K562 (cell line): ENCODE measurements around the gene PPM1E. TPM values are rescaled to one million over a fixed set of nuclear protein-coding genes. Genes with fewer than 3 reads are reported as not detected.

Source experiments
- BACH1 ChIP-seq: fragments of 200-800 bp; sonication (Bioruptor generic); IDR thresholded peaks from 2 replicates; pipeline ENCODE4 v1.6.1; 2016; ENCODE audit warnings: missing genetic modification characterization, missing compliant biosample characterization
- BRF2 ChIP-seq: IDR thresholded peaks from 3 replicates; pipeline ENCODE4 v1.6.1; 2011; ENCODE audit warnings: borderline replicate concordance, mild to moderate bottlenecking; ENCODE audit not compliant: insufficient read length, insufficient read depth
- CC2D1A ChIP-seq: fragments of 450-650 bp; IDR thresholded peaks from 2 replicates; pipeline ENCODE4 v1.6.1; 2017; ENCODE audit warnings: mild to moderate bottlenecking
- CCNT2 ChIP-seq: IDR thresholded peaks from 2 replicates; pipeline ENCODE4 v1.6.1; 2011; ENCODE audit warnings: borderline replicate concordance, low read depth, mild to moderate bottlenecking, moderate library complexity, mixed read lengths, low read length; ENCODE audit not compliant: insufficient read length; ENCODE audit errors: extremely low read depth
- EP300 ChIP-seq: IDR thresholded peaks from 2 replicates; pipeline ENCODE4 v1.6.1; 2012; ENCODE audit warnings: low read length, improper control_type of control experiment
- HIVEP1 ChIP-seq: fragments of 250-450 bp; sonication (Bioruptor Pico); IDR thresholded peaks from 2 replicates; pipeline ENCODE4 v1.4.0; 2020; ENCODE audit warnings: mild to moderate bottlenecking
- HMBOX1 ChIP-seq: sonication (generic); IDR thresholded peaks from 2 replicates; pipeline ENCODE4 v1.6.1; 2016
- HMGN3 ChIP-seq: IDR thresholded peaks from 2 replicates; pipeline ENCODE4 v1.6.1; 2011; ENCODE audit warnings: borderline replicate concordance, low read depth, mild to moderate bottlenecking, mixed read lengths, low read length; ENCODE audit not compliant: insufficient read length; ENCODE audit errors: extremely low read depth
- JUNB ChIP-seq: fragments of 450-650 bp; formaldehyde crosslinking; conservative IDR thresholded peaks from 2 replicates; pipeline ENCODE4 v1.4.0; 2020; ENCODE audit warnings: mild to moderate bottlenecking
- KLF6 ChIP-seq: fragments of 250-450 bp; sonication (Bioruptor Pico); IDR thresholded peaks from 2 replicates; pipeline ENCODE4 v1.4.0; 2020; ENCODE audit warnings: mild to moderate bottlenecking, moderate library complexity, borderline replicate concordance
- MEF2D ChIP-seq: conservative IDR thresholded peaks from 2 replicates; pipeline ENCODE4 v1.6.1; 2016; ENCODE audit warnings: low read depth, missing genetic modification characterization, missing compliant biosample characterization
- NR2C1 ChIP-seq, 2 experiments: fragments of 450-650 bp; IDR thresholded peaks; 2 replicates each; pipeline ENCODE4 v1.6.1; 2017; ENCODE audit warnings: mild to moderate bottlenecking in 2 of 2, antibody characterized with exemption in 1 of 2, inconsistent platforms in 1 of 2, missing compliant biosample characterization in 1 of 2, missing genetic modification characterization in 1 of 2
- RAD21 ChIP-seq, 2 experiments: fragments of 250-450 bp in 1 of 2; fragments of 450-650 bp in 1 of 2; sonication (Bioruptor Pico) in 1 of 2; formaldehyde crosslinking in 1 of 2; IDR thresholded peaks in 1 of 2; conservative IDR thresholded peaks in 1 of 2; 2 replicates each; pipeline versions ENCODE4 v1.4.0 to v1.8.0; 2020 to 2022; ENCODE audit warnings: mild to moderate bottlenecking in 2 of 2, moderate library complexity in 1 of 2
- RBM34 ChIP-seq: fragments of 200-400 bp; formaldehyde crosslinking; IDR thresholded peaks from 2 replicates; pipeline ENCODE4 v1.6.1; 2018; ENCODE audit warnings: low read length, borderline replicate concordance; ENCODE audit not compliant: insufficient read depth
- SMAD1 ChIP-seq: fragments of 150-350 bp; IDR thresholded peaks from 2 replicates; pipeline ENCODE4 v1.6.1; 2014; ENCODE audit warnings: low read length, low read depth; ENCODE audit not compliant: partially characterized antibody
- SMAD3 ChIP-seq: fragments of 450-650 bp; formaldehyde crosslinking; conservative IDR thresholded peaks from 2 replicates; pipeline ENCODE4 v1.4.0; 2020; ENCODE audit warnings: mild to moderate bottlenecking
- SMAD4 ChIP-seq: fragments of 250-450 bp; sonication (Bioruptor Pico); conservative IDR thresholded peaks from 2 replicates; pipeline ENCODE4 v1.8.0; 2021; ENCODE audit warnings: inconsistent platforms, mild to moderate bottlenecking, moderate library complexity
- TCF7L2 ChIP-seq: fragments of 150-350 bp; IDR thresholded peaks from 2 replicates; pipeline ENCODE4 v1.6.1; 2016; ENCODE audit warnings: low read depth, mild to moderate bottlenecking, low read length, moderate library complexity
- TSC22D4 ChIP-seq: fragments of 450-650 bp; IDR thresholded peaks from 2 replicates; pipeline ENCODE4 v1.6.1; 2016; ENCODE audit warnings: missing genetic modification characterization, missing biosample characterization, control low read depth
- U2AF1 ChIP-seq: fragments of 200-400 bp; formaldehyde crosslinking; optimal IDR thresholded peaks from 2 replicates; pipeline ENCODE3; 2017; ENCODE audit warnings: mild to moderate bottlenecking, low read depth, low read length, moderate library complexity
- ZNF239 ChIP-seq: fragments of 250-450 bp; sonication (Bioruptor Pico); IDR thresholded peaks from 2 replicates; pipeline ENCODE4 v1.4.0; 2020; ENCODE audit warnings: mild to moderate bottlenecking
- ZNF395 ChIP-seq: fragments of 200-800 bp; sonication (Bioruptor generic); IDR thresholded peaks from 2 replicates; pipeline ENCODE4 v1.6.1; 2017; ENCODE audit warnings: missing genetic modification characterization, missing compliant biosample characterization
- ZNF57 ChIP-seq: fragments of 450-650 bp; formaldehyde crosslinking; IDR thresholded peaks from 2 replicates; pipeline ENCODE4 v1.4.0; 2020; ENCODE audit warnings: mild to moderate bottlenecking, moderate library complexity
- ZNF584 ChIP-seq: fragments of 200-800 bp; sonication (Bioruptor generic); IDR thresholded peaks from 2 replicates; pipeline ENCODE4 v1.6.1; 2016; ENCODE audit warnings: low read depth, mild to moderate bottlenecking, missing genetic modification characterization, missing compliant biosample characterization
- polyA plus RNA-seq, 8 experiments: library from polyadenylated mRNA; depleted of rRNA in 4 of 8; stranded (reverse) in 5 of 8; unstranded in 3 of 8; fragments of >200 nt; fragmentation: Nextera tagmentation in 2 of 8; fragmentation: Illumina TruSeq in 1 of 8; extraction: Ambion mirVana in 2 of 8; extraction: Trizol in 1 of 8; gene quantifications; 2 replicates each; pipeline versions ENCODE4 v1.2.1 to v1.2.3, GENCODE V29; 2011 to 2014; ENCODE audit warnings: inconsistent platforms in 1 of 8, missing spikeins in 1 of 8
- total RNA-seq, 7 experiments: library from RNA; depleted of rRNA in 6 of 7; stranded (reverse); fragments of >200 nt in 6 of 7; fragmentation: Illumina TruSeq in 2 of 7; extraction: Trizol in 2 of 7; gene quantifications; 2 replicates each; pipeline versions ENCODE4 v1.2.1 to v1.2.3, GENCODE V29; 2011 to 2021; ENCODE audit warnings: low replicate concordance in 1 of 7

The PPM1E gene
- total and polyA plus RNA-seq, 9 of the 15 experiments (the other 6 are each of a cell fraction or from before 2014, with no cell fraction given): 1.0 to 5.7 (median 4.7) TPM

- TF ChIP-seq TSC22D4 (tag) (no peak), ZNF239 (CRISPR knock-in tag) (peak; percentile 71), TCF7L2 (no peak), ZNF395 (CRISPR knock-in tag) (peak; percentile 86; the same call in 1 of the 2 replicates), SMAD1 (no peak), CCNT2 (no peak), KLF6 (CRISPR knock-in tag) (peak; percentile 85; the same call in 1 of the 2 replicates), U2AF1 (no peak), HMBOX1 (no peak), HIVEP1 (CRISPR knock-in tag) (no peak), HMGN3 (no peak), ZNF584 (CRISPR knock-in tag) (peak; percentile 92), SMAD4 (CRISPR knock-in tag) (peak; percentile 94), ZNF57 (no peak), BACH1 (no peak), JUNB (no peak), CC2D1A (no peak), MEF2D (tag) (0 out of 2 replicates have a peak, but pooled peaks have one; percentile 48), BRF2 (no peak), NR2C1 (IDR thresholded peaks at IDR 0.05) (no peak), NR2C1 (tag; IDR thresholded peaks at IDR 0.05) (peak; percentile 83), RAD21 (CRISPR knock-in tag; conservative IDR thresholded peaks at IDR 0.05 in 1 of 2, IDR thresholded peaks at IDR 0.05 in 1 of 2) (no peak), SMAD3 (CRISPR knock-in tag) (peak; percentile 74), EP300 (peak; percentile 52; the same call in 1 of the 2 replicates), RBM34 (no peak)
Observed at GRCh38 chr17:58913971-58914769, 158.5 kb downstream of the PPM1E start (continued).
